GM11168 (cell line): ENCODE measurements around the gene PLEKHA7.
"Not testable (repeated sequence)": the region's sequence is repeated elsewhere in the genome, so short reads cannot be mapped to it uniquely, and the experiment has no call there.

Experiments
- in situ Hi-C: fragments of 300-500 bp; cut with MboI; formaldehyde crosslinking; loops from one replicate; pipeline ENCODE4 v1.12.0; 2022; ENCODE audit warnings: low sequenced_read_pairs; ENCODE audit not compliant: unreplicated experiment

The PLEKHA7 gene

DNA sequence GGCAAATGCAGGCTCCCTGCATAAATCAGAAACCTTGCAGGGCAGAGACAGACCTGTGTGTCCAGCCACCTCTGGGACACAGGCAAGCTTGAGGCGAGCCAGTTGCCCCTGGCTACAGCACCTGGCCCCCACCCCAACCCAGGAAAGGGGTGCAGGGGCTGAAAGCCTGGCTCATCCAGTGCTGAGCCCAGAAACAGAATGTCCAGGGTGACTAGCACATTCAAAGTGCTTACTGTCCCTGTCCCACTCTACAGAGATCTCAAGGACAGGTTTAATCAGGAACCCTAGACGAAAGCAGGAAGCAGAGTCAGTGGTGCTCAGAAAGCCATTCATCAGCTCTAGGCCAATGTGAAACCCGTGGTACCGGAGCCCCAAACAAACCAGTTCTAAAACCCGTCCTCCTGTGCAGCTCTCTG is 31.9 kb downstream of the PLEKHA7 start:
- in situ Hi-C loops, result no loop called here

DNA sequence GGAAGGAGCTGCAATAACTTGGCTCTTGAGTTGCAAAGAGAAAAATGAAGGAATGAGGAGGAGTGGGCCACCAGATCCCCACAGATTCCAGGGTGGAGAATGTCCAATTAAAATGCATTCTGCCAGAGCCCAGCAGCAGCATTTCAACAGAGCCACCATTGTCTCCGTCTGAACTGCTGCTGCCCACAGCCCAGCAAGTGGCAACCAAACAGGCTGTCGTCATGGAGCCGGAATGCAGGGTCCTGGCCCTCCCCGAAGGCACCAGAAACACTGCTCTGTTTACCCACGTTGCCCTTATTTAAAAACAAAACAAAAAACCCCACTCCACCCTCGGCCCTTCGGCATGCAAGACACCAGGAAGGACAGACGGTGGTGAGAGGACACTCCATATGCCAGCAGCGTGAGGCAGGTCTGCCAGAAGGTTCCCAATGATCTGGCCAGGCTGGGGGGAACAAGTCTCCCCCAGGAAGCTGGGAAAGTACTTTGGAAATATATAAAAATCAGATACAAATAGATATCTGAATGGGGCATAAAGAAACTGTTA is 32.5 kb downstream of the PLEKHA7 start:
- in situ Hi-C loops, result no loop called here

DNA sequence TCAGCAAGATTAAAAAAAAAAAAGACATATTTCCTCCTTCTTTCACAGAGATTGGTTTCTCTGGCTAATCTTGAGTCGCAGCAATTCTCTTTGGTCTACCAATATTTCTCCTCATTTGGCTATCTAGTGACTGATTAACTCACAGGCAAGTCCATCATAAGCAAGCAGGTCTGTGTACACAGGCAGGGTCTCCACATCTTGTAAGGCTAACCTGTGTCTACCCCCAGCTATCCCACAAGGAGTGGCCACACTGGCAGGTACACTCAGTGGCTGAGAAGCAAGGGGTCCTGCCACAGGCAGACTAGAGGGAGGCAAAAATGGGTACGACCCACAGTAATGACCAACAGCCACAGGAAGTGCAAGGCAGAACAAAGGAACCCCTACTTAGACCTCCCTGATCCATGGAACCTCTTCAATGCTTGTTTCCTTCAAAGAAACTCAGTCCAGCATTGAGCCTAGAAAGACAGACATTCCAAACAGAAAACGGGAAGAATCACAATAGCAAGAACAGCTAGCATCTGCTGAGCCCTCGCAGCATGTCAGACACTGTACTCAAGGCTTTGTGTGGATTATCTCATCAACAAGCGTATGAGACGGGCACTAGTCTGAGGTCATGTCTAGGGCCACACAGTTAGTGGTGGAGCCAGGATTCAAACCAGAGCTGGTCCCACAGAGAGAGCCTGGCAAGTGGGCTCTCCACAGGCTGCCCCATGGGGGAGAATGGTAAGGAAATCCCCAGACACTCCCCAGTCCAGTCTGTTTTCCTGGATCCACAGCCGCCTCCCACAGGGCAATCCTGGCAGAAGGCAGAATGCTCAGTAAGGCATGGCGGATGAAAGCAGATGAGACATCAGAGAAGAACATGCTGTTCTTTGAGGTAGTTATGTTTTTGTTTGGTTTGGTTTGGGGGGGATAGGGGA is 34.3 kb downstream of the PLEKHA7 start:
- in situ Hi-C loops, result no loop called here

- in situ Hi-C loops, result no loop called here
Measured at GRCh38 chr11:16977994-16978315, 36.3 kb downstream of the PLEKHA7 start.

- in situ Hi-C loops, result no loop called here
Measured at GRCh38 chr11:16977136-16977993, 36.8 kb downstream of the PLEKHA7 start.

- in situ Hi-C loops, result no loop called here
Measured at GRCh38 chr11:16976379-16976778, 37.8 kb downstream of the PLEKHA7 start.

DNA sequence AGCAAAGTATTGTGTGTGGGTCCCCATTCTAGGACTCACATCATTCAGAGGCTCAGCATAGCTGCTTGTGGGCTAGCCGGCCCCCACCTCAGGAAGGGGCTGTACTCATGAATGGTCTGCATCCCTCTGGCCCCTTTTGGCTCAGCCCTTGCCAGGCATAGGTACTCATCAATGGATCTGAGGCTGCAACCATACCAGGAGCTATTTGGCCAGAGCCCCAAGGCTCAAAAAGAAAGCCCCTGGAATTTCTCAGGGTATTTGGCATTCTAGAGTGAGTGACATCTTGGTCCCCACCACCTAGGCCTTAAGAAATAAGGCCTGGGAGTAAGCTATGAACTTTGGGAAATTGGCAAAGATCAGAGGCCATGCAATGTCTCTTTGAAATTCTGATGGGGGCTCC is 38.3 kb downstream of the PLEKHA7 start:
- in situ Hi-C loops, result no loop called here

- in situ Hi-C loops, result no loop called here
Measured at GRCh38 chr11:16973338-16973964, 40.8 kb downstream of the PLEKHA7 start.

DNA sequence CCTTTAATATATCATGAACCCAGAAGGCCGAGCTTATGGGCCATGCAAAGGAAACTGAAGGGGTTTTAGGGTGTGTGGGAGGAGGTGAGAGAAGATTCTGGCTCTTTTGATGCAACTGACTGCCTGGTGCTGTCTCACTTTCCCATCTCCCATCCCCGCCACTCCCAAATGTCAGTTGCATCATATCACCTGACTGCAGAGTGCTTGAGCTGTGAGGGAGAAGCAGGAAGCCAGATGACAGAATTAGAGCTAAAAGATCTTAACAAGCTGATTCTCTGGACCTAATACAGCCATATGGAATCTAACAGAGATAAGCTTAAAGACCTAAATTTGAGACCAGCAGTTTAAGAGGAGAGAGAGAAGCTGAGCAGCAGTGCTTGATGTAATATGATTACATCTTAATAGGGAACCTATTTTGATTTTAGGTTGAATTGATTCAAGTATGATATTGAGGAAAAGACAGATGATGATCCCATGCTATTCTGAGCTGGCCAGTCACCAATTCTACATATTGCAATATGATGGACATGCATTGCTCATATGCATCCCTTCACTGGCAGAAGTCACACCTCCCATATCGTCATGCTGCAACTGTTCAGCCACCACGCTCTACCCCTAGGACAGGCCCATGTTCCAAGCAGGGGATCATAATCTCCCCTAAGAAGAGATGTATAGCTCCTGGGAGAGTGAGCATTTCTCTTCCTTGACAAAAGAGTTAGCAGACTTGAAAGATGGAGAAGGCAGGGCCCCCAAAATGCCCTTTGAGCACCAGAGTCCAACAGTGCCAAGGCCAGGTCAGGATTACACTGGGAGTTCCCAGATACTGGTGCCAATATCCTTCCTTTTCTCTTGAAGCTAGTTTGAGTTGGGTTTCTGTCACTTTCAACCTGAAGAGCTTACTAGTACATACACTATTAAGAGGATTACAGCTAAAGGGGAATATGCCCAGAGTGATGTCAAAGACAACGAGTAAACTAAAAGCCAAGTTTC is 44.9 kb downstream of the PLEKHA7 start:
- in situ Hi-C loops, result no loop called here

DNA sequence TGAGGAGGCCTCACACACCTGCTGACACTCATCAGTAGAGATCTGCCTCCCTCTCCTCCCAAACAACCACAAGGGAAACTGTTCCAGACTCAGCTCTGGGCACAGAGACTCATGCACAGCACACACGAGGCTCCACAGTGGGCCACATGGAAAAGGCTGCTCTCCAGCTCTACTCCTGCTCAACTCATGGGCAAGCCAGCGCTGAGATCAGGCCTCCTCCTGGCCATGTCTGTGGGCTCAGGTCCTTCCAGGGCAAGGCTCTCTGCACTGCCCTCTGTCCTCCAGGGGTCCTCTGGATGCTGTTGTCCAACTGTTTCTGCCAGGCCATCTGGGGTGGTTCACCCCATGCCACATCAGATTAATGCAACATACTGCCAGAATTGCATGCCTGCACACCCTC is 46.0 kb downstream of the PLEKHA7 start:
- in situ Hi-C loops, result no loop called here

- in situ Hi-C loops, result no loop called here
Measured at GRCh38 chr11:16966930-16967671, 47.1 kb downstream of the PLEKHA7 start.

- in situ Hi-C loops, result no loop called here
Measured at GRCh38 chr11:16964501-16964900, 49.7 kb downstream of the PLEKHA7 start.

DNA sequence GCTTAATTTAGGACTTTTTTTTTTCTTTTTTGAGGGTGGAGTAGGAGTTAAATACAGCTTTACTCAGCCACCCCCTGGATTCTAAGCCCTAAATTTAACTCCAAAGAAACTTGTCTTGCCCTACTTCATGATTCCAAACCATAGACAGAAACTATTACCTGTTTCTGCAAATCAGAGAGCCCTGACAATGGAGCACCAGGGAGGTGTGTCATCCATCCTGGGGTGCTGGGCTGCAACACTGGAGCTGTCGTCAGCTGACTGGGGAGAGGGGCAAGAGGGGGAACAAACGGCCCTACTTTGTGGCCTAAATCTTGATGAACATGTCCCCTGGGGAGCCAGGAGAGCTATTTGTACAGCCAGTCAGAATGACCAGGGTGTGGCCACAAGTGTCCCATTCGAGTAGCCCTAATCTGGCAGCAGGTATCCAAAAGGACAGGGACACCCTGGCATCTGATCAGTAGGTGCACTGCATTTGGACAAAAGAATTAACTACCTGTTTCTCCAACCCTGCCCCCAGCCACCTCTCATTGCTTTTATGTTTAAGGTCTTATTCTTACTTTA is 50.8 kb downstream of the PLEKHA7 start:
- in situ Hi-C loops, result no loop called here

DNA sequence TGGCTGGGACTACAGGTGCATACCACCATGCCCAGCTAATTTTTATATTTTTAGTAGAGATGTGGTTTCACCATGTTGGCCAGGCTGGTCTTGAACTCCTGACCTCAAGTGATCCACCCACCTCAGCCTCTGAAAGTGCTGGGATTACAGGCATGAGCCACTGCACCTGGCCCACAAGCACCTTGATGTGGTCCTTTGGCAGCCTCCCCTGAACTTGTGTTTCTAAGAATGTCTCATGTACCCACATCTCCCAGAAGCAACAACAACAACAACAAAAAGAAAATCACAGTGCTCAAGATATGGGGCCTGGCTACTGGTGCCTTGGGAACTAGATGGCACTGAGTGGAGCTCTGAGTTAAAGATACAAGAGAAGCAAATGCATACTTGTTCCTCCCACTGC is 51.6 kb downstream of the PLEKHA7 start:
- in situ Hi-C loops, result not testable (repeated sequence)

DNA sequence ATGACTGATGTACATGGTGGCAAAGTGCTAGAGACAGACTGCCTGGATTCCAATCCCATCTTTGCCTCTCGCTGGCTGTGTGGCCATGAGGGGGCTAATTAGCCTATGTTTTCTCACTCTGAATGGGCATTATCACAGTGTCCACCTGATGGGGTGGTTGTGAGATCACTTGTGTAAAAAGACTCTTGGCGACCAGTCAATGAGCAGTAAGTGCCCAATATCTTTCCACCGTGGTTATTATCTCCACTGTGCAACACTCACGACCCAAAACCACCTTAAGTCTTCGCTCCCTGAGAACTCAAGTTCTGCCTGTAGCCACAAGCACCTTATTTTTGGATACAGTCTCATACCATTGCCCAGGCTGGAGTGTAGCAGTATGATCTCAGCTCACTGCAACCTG is 52.1 kb downstream of the PLEKHA7 start:
- in situ Hi-C loops, result no loop called here

GRCh38 chr11:16960250-16960649 is 54.0 kb downstream of the PLEKHA7 start:
- in situ Hi-C loops, result no loop called here

- in situ Hi-C loops, result no loop called here
Measured at GRCh38 chr11:16959602-16960001, 54.6 kb downstream of the PLEKHA7 start.

GRCh38 chr11:16958833-16959232 is 55.4 kb downstream of the PLEKHA7 start:
- in situ Hi-C loops, result no loop called here
